ENCODE data around the gene ADSS2.
"Not testable (repeated sequence)": the region's sequence is repeated elsewhere in the genome, so short reads cannot be mapped to it uniquely, and the experiment has no call there.

ADSS2 gene

GRCh38 chr1:244368279-244368678, 83.4 kb downstream of the ADSS2 start:
- DNase-seq (ENCODE audit: extremely low read depth in 1 of 2, low read depth in 1 of 2), result no peak

DNA sequence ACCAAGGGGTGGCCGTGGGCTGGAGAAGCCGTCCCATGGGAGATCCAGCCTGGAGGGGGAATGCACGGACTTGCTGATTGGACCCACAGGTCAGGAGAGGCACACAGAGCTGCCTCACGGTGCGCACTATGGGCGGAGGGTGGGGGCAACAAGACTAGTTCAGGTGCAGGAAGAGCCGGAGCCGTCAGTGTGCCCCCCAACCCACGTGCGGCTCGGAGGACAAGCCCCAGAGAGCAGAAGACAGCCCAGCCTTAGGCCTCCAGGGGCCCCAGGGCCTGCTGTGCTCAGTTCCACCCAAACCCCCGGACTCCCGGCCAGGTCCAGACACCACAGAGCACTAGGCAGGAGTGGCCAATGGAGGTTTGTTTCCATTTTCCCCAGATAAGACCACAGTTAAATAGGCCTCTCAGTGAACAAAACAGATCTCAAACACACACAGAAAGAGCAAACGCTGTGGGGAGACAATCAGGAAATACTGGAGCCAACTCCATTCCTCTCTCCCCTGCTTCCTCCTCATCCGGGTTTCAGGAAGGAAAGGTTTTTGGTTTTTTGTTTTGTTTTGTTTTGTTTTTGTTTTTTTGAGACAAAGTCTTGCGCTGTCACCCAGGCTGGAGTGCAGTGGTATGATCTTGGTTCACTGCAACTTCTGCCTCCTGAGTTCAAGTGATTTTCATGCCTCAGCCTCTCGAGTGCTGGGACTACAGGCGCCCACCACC, 84.2 kb downstream of the ADSS2 start:
- DNase-seq (ENCODE audit: extremely low read depth in 1 of 2, low read depth in 1 of 2), result no peak

- DNase-seq (ENCODE audit: extremely low read depth in 1 of 2, low read depth in 1 of 2), result no peak
These were observed 85.9 kb downstream of the ADSS2 start for GRCh38 chr1:244365809-244366208.

GRCh38 chr1:244365262-244365661, 86.4 kb downstream of the ADSS2 start:
- not testable (repeated sequence) for DNase-seq (ENCODE audit: extremely low read depth in 1 of 2, low read depth in 1 of 2)

GRCh38 chr1:244362476-244362875, 89.2 kb downstream of the ADSS2 start:
- no peak for DNase-seq (ENCODE audit: extremely low read depth in 1 of 2, low read depth in 1 of 2)

GRCh38 chr1:244361764-244362473, 89.8 kb downstream of the ADSS2 start:
- DNase-seq (ENCODE audit: extremely low read depth in 1 of 2, low read depth in 1 of 2), result no peak

Data from activated CD8-positive, alpha-beta memory T cell treated with anti-CD3 and anti-CD28 coated beads for 1 hour (primary cell).